K562 (cell line): Measurements from ENCODE around the gene KNG1. TPM values are rescaled to one million over a fixed set of nuclear protein-coding genes. Genes with fewer than 3 reads are reported as not detected.

Experiments
- CHD7 ChIP-seq: fragments of 200-600 bp; sonication (generic); IDR thresholded peaks from one replicate; pipeline ENCODE4 v1.6.1; 2012; ENCODE audit warnings: mild to moderate bottlenecking, low read depth, low read length, inconsistent platforms
- CREB1 ChIP-seq, 2 experiments: sonication (generic) in 1 of 2; formaldehyde crosslinking in 1 of 2; IDR thresholded peaks; 2 replicates each; pipeline versions ENCODE4 v1.6.1 to v1.8.0; 2012 to 2022; ENCODE audit warnings: inconsistent platforms in 1 of 2, mild to moderate bottlenecking in 1 of 2, missing genetic modification reagents in 1 of 2, moderate library complexity in 1 of 2
- ESRRB ChIP-seq: fragments of 250-450 bp; sonication (Bioruptor Pico); IDR thresholded peaks from 2 replicates; pipeline ENCODE4 v1.5.0; 2020; ENCODE audit warnings: mild to moderate bottlenecking, moderate library complexity, borderline replicate concordance
- FOXJ3 ChIP-seq: sonication (generic); formaldehyde crosslinking; IDR thresholded peaks from 2 replicates; pipeline ENCODE4 v1.4.0; 2020; ENCODE audit warnings: mild to moderate bottlenecking, missing genetic modification reagents
- HDAC2 ChIP-seq: fragments of 450-650 bp; IDR thresholded peaks from 2 replicates; pipeline ENCODE4 v1.6.1; 2016; ENCODE audit warnings: mild to moderate bottlenecking
- MYC ChIP-seq, 2 experiments: fragments of 250-450 bp in 1 of 2; sonication (Bioruptor Pico) in 1 of 2; IDR thresholded peaks; 2 replicates each; pipeline versions ENCODE4 v1.5.1 to v1.6.1; 2012 to 2021; ENCODE audit warnings: low read depth in 2 of 2, borderline replicate concordance in 1 of 2, improper control_type of control experiment in 1 of 2, low read length in 1 of 2, mild to moderate bottlenecking in 1 of 2, moderate library complexity in 1 of 2
- NRF1 ChIP-seq, 2 experiments: fragments of 450-650 bp; IDR thresholded peaks in 1 of 2; conservative IDR thresholded peaks in 1 of 2; 2 replicates each; pipeline ENCODE4 v1.6.1; 2014; ENCODE audit warnings: mild to moderate bottlenecking in 2 of 2
- PTRF ChIP-seq: fragments of 450-650 bp; IDR thresholded peaks from 2 replicates; pipeline ENCODE4 v1.6.1; 2016; ENCODE audit warnings: mild to moderate bottlenecking, missing genetic modification characterization, missing compliant biosample characterization
- RNF2 ChIP-seq: sonication (generic); IDR thresholded peaks from 2 replicates; pipeline ENCODE4 v1.6.1; 2016
- SMARCC2 ChIP-seq: fragments of 450-650 bp; IDR thresholded peaks from 2 replicates; pipeline ENCODE4 v1.6.1; 2017; ENCODE audit warnings: antibody characterized with exemption, moderate library complexity, mild to moderate bottlenecking, low read depth
- TCF7 ChIP-seq: sonication (generic); IDR thresholded peaks from 2 replicates; pipeline ENCODE4 v1.6.1; 2016; ENCODE audit warnings: antibody characterized with exemption, borderline replicate concordance
- YBX1 ChIP-seq: fragments of 450-650 bp; IDR thresholded peaks from 2 replicates; pipeline ENCODE4 v1.7.1; 2016; ENCODE audit warnings: mild to moderate bottlenecking
- ZBTB43 ChIP-seq: sonication (generic); formaldehyde crosslinking; IDR thresholded peaks from 2 replicates; pipeline ENCODE4 v1.8.0; 2023; ENCODE audit warnings: mild to moderate bottlenecking, missing genetic modification reagents
- ZNF217 ChIP-seq: sonication (generic); formaldehyde crosslinking; IDR thresholded peaks from 2 replicates; pipeline ENCODE4 v1.8.0; 2022; ENCODE audit warnings: mild to moderate bottlenecking, missing genetic modification reagents
- ZNF830 ChIP-seq: fragments of 250-450 bp; sonication (Bioruptor Pico); IDR thresholded peaks from 2 replicates; pipeline ENCODE4 v1.5.0; 2021; ENCODE audit warnings: mild to moderate bottlenecking
- polyA plus RNA-seq, 8 experiments: library from polyadenylated mRNA; depleted of rRNA in 4 of 8; stranded (reverse) in 5 of 8; unstranded in 3 of 8; fragments of >200 nt; fragmentation: Nextera tagmentation in 2 of 8; fragmentation: Illumina TruSeq in 1 of 8; extraction: Ambion mirVana in 2 of 8; extraction: Trizol in 1 of 8; gene quantifications; 2 replicates each; pipeline versions ENCODE4 v1.2.1 to v1.2.3, GENCODE V29; 2011 to 2014; ENCODE audit warnings: inconsistent platforms in 1 of 8, missing spikeins in 1 of 8
- total RNA-seq, 7 experiments: library from RNA; depleted of rRNA in 6 of 7; stranded (reverse); fragments of >200 nt in 6 of 7; fragmentation: Illumina TruSeq in 2 of 7; extraction: Trizol in 2 of 7; gene quantifications; 2 replicates each; pipeline versions ENCODE4 v1.2.1 to v1.2.3, GENCODE V29; 2011 to 2021; ENCODE audit warnings: low replicate concordance in 1 of 7

The KNG1 gene
- total and polyA plus RNA-seq, 9 of the 15 experiments (the other 6 are each of a cell fraction or from before 2014, with no cell fraction given) = 0.09 TPM; not detected in 8

GRCh38 chr3:186783731-186784515 lies 66.8 kb downstream of the KNG1 start (continued):
- TF ChIP-seq CHD7 (no peak), RNF2 (no peak), HDAC2 (no peak), MYC (IDR thresholded peaks at IDR 0.05; ENCODE audit: low read depth, low read length) (peak; percentile 82), MYC (CRISPR knock-in tag; IDR thresholded peaks at IDR 0.05; ENCODE audit: borderline replicate concordance, low read depth) (peak; percentile 59; the same call in 1 of the 2 replicates), TCF7 (0 out of 2 replicates have a peak, but pooled peaks have one; percentile 20), ZNF830 (no peak), FOXJ3 (CRISPR knock-in tag) (no peak), YBX1 (no peak), CREB1 (IDR thresholded peaks at IDR 0.05) (peak; percentile 43; the same call in 1 of the 2 replicates), CREB1 (CRISPR knock-in tag; IDR thresholded peaks at IDR 0.05) (peak; percentile 35; the same call in 1 of the 2 replicates), SMARCC2 (no peak), PTRF (tag) (no peak), ZBTB43 (CRISPR knock-in tag) (no peak), ZNF217 (no peak), NRF1 (conservative IDR thresholded peaks at IDR 0.05 in 1 of 2, IDR thresholded peaks at IDR 0.05 in 1 of 2) (peak; percentile 84 to 87), ESRRB (no peak)
